T-helper 17 cell (primary cell): Measurements from ENCODE around the gene LCLAT1. TPM values are rescaled to one million over a fixed set of nuclear protein-coding genes. Genes with fewer than 3 reads are reported as not detected.

Experiments used
- ATAC-seq: fragments of 150-1000 bp; cut with Tn5 transposase; 2 replicates; pipeline ENCODE4 v1.10.0; 2021; ENCODE audit warnings: mild to moderate bottlenecking, moderate library complexity
- DNase-seq, 3 donors: peaks; one replicate each; pipeline versions ENCODE4 v3.0.0 to v3.0.0-alpha.2; 2020 to 2021
- H3K9me3 ChIP-seq: one replicate; pipeline ENCODE4 v1.7.0; 2013; ENCODE audit warnings: low read length, mild to moderate bottlenecking; ENCODE audit not compliant: control insufficient read depth, poor library complexity, severe bottlenecking
- H3K27ac Mint-ChIP-seq: one replicate; pipeline ENCODE4 v1.8.0; 2022; ENCODE audit warnings: mild to moderate bottlenecking, moderate library complexity, mixed read lengths
- H3K27me3 Mint-ChIP-seq: one replicate; pipeline ENCODE4 v1.8.0; 2022; ENCODE audit warnings: mixed read lengths
- H3K36me3 Mint-ChIP-seq: one replicate; pipeline ENCODE4 v1.8.0; 2022; ENCODE audit warnings: low read depth, mixed read lengths
- H3K4me1 Mint-ChIP-seq: one replicate; pipeline ENCODE4 v1.8.0; 2022; ENCODE audit warnings: mild to moderate bottlenecking, mixed read lengths
- H3K4me3 Mint-ChIP-seq: one replicate; pipeline ENCODE4 v1.8.0; 2022; ENCODE audit warnings: mild to moderate bottlenecking, moderate library complexity, mixed read lengths
- total RNA-seq, 4 donors: library from RNA in 2 of 4; stranded (reverse) in 2 of 4; gene quantifications; one replicate each; pipeline ENCODE4 v1.2.3 and lab custom pipeline; 2022 to 2026

LCLAT1 gene
- total RNA-seq, 2 donors from 2014 or later, result 6.7 to 18.2 TPM

DNA sequence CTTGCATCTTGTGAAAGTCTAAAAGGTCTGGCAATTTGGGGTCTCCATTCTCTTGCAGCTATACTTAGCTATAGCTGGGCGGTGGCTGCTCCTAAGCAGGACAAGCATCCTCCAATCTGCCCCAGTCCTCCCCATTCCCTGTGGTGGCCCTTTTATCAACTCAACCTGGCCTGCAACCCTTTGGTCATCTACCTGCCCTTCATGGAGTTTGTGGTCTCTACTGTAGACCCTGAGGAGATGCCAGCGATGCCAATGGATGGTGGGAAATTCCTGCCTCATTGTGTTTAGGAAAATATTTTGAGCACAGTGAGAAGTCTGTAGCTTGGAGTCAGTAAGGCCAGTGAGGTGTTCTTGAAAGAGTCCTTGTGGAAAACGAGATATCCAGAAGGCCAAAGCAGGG is 216.8 kb downstream of the LCLAT1 start:
- Mint-ChIP-seq H3K4me1 (no peaks in the 10 kb centered on the region), H3K27me3 (no peaks in the 10 kb centered on the region), H3K4me3 (no peak overlapping the region), H3K27ac (no peak overlapping the region), H3K36me3 (no peaks in the 10 kb centered on the region)
- H3K9me3 ChIP-seq, result no peaks in the 10 kb centered on the region
- DNase-seq (no peak), ATAC-seq (no peak)

DNA sequence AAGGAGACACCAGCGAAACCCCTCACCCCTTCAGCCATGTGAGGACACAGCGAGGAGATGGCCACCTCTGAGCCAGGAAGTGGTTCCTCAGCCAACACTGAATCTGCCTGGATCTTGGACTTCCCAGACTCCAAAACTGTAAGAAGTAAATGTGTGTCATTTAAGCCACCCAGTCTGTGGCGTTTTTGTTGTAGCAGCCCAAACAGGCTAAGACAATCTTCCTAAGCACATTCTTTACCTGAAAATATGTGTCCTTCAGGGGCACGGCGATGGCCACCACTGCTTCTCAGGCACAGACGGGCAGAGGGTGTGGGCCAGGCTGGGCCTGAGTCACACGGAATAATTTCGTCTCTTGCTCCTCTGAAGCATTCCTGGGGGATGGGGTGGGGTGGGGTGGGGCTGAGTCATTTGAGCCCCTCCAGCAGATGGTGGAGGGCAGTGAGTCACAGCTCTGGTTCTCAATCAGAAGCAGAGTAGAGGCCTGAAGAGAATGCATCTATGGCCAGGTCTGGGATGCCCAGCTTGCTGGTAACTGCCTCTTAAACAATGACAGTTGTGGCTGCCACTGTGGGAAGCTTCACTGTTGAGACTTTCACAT is 217.8 kb downstream of the LCLAT1 start:
- no peaks in the 10 kb centered on the region for H3K36me3 Mint-ChIP-seq
- ATAC-seq (no peak), DNase-seq (no peak)

DNA sequence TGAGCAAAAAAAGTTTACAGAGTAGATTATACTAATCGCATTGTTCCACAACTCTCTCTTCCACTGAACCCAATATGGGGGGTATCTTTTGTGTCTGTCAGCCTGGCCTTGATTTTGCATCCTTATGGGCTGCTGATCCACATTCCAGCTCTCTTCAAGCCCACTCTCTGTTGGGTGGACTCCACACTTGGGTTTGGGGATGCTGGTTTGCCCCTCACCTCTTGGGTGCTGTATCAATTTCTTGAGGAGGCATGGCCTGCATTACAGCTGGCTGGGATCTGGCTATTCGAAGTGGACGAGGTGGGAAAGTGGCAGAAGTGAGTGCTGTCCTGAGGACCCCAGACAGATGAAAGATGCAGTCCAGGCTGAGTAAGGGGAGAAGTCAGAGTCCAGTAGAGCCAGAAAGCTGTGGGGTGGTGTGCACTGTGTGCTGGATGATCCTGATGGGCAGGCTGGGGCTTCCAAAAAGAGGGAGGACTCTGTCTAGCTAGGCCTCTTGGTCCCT is 218.8 kb downstream of the LCLAT1 start:
- DNase-seq, result no peak
- Mint-ChIP-seq H3K27me3 (no peaks in the 10 kb centered on the region), H3K4me1 (no peaks in the 10 kb centered on the region), H3K36me3 (no peaks in the 10 kb centered on the region), H3K4me3 (no peak overlapping the region), H3K27ac (no peak overlapping the region)
- H3K9me3 ChIP-seq, result no peaks in the 10 kb centered on the region
- no peak for ATAC-seq

More for the DNA sequence above, 217.8 kb downstream of the LCLAT1 start:
- no peaks in the 10 kb centered on the region for H3K9me3 ChIP-seq
- no peaks in the 10 kb centered on the region for H3K27me3 Mint-ChIP-seq
- H3K27ac Mint-ChIP-seq, result no peak overlapping the region
- no peaks in the 10 kb centered on the region for H3K4me1 Mint-ChIP-seq
- H3K4me3 Mint-ChIP-seq, result no peak overlapping the region

GRCh38 chr2:30666266-30666874 is 219.3 kb downstream of the LCLAT1 start:
- Mint-ChIP-seq H3K4me1 (no peaks in the 10 kb centered on the region), H3K27ac (no peak overlapping the region), H3K4me3 (no peak overlapping the region), H3K36me3 (no peaks in the 10 kb centered on the region), H3K27me3 (no peaks in the 10 kb centered on the region)
- no peak for DNase-seq
- H3K9me3 ChIP-seq, result no peaks in the 10 kb centered on the region
- ATAC-seq, result no peak

DNA sequence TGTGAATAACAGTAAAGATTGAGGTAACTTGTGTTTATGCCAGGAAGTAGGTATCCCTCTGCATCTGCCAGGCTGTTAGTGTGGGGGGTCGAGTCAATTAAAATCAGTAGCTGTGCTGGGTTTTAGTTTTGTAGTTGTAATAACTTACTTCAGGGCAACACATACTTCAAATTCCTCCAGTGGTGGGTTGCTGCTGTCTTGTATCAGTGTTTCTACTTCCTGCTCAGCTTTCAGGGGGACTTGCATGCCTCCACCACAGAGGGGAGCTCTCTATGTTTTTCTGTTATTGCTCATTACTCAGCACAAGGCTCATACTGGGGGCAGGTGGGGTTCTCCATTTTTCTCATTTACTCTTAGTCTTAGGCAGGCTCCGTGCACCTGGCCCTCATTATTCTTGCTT is 223.4 kb downstream of the LCLAT1 start:
- DNase-seq, result no peak

GRCh38 chr2:30673127-30673526 is 226.1 kb downstream of the LCLAT1 start:
- H3K27me3 Mint-ChIP-seq, result peaks cover 13% of the 10 kb centered on the region
- DNase-seq (no peak), ATAC-seq (no peak)
- H3K36me3 Mint-ChIP-seq, result peaks cover 2% of the 10 kb centered on the region
- peaks cover 2% of the 10 kb centered on the region for H3K4me1 Mint-ChIP-seq
- H3K9me3 ChIP-seq, result no peaks in the 10 kb centered on the region
- no peak overlapping the region for H3K4me3 Mint-ChIP-seq
- H3K27ac Mint-ChIP-seq, result no peak overlapping the region

More for the DNA sequence above, 223.4 kb downstream of the LCLAT1 start:
- H3K9me3 ChIP-seq, result no peaks in the 10 kb centered on the region
- Mint-ChIP-seq H3K27me3 (peaks cover 13% of the 10 kb centered on the region), H3K36me3 (peaks cover 2% of the 10 kb centered on the region), H3K4me3 (no peak overlapping the region), H3K4me1 (peaks cover 2% of the 10 kb centered on the region), H3K27ac (no peak overlapping the region)
- no peak for ATAC-seq

- Mint-ChIP-seq H3K4me3 (no peak overlapping the region), H3K27ac (no peak overlapping the region), H3K4me1 (peaks cover 4% of the 10 kb centered on the region), H3K27me3 (peaks cover 13% of the 10 kb centered on the region), H3K36me3 (peaks cover 2% of the 10 kb centered on the region)
- H3K9me3 ChIP-seq, result no peaks in the 10 kb centered on the region
- ATAC-seq (no peak), DNase-seq (no peak)
These were observed 228.7 kb downstream of the LCLAT1 start for GRCh38 chr2:30675758-30676157.

- no peaks in the 10 kb centered on the region for H3K9me3 ChIP-seq
- Mint-ChIP-seq H3K4me1 (peaks cover 4% of the 10 kb centered on the region), H3K27ac (no peak overlapping the region), H3K36me3 (peaks cover 2% of the 10 kb centered on the region), H3K27me3 (peaks cover 12% of the 10 kb centered on the region), H3K4me3 (no peak overlapping the region)
- DNase-seq (no peak), ATAC-seq (no peak)
These were observed 230.2 kb downstream of the LCLAT1 start for GRCh38 chr2:30677231-30677630.

DNA sequence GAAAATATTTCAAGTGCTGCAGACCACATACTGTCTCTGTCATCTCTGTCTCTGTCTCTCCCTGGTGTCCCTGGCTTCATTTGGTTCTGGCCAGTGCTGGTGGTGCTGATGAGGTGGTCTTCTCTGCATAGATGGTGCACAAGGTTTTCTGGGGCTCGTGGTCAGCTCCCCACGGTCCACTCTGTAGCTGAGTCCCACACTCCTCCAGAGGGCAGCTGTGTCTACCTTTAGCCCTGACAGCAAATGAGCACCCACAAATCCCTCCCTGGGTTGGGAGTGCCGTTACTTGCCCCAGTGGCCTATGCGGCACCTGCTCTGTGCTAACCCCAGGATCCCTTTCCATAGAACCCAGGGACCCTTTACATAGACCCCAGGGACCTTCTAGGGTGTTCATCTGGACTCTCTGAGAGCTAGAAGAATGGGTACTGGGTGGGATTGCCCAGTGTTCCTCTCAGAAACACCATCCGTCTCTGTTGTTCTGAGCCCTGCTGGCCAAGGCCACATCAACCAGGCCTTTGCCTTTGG is 230.9 kb downstream of the LCLAT1 start:
- ATAC-seq (no peak), DNase-seq (no peak)
- H3K27ac Mint-ChIP-seq, result no peak overlapping the region
- peaks cover 4% of the 10 kb centered on the region for H3K4me1 Mint-ChIP-seq
- no peaks in the 10 kb centered on the region for H3K9me3 ChIP-seq
- H3K36me3 Mint-ChIP-seq, result peaks cover 2% of the 10 kb centered on the region
- peaks cover 9% of the 10 kb centered on the region for H3K27me3 Mint-ChIP-seq
- H3K4me3 Mint-ChIP-seq, result no peak overlapping the region

DNA sequence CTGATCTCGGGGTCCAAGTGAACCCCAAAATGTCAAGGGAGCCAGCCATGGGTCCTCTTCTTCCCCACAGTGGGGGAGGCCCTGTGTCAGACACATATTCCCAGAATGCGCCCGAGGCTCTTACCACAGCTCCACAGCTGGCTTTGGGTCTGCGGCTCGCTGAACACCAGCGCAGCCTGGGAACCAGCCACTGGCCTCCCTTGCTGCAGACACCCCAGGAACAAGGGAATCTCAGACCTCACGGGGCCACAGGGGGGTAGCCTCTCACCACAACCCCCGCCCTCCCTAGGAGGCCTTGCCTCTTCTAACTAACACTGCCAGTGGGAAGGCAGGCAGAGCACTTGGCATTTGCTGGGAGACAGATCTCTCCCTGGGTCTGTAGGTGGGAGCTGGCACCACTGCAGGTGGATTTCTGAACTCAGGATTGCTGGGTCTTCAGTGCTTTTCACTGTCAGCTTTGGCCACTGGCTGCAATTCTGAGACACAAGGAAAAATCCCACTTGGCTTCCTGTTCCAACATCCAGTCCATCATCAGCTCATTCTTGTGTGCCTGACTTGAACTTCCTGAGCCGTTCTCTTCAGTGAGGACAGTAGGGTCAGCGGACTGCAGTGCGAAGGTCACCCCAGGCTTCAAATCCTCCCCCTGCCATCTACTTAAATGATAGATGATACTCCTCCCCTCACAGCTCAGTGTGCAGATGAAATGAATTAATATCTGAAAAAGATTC is 231.5 kb downstream of the LCLAT1 start:
- Mint-ChIP-seq H3K4me1 (peaks cover 4% of the 10 kb centered on the region), H3K27ac (no peak overlapping the region)
- DNase-seq, result no peak

GRCh38 chr2:30679426-30680088 is 232.5 kb downstream of the LCLAT1 start:
- Mint-ChIP-seq H3K27ac (no peak overlapping the region), H3K27me3 (peaks cover 5% of the 10 kb centered on the region), H3K4me1 (peaks cover 4% of the 10 kb centered on the region), H3K36me3 (peaks cover 2% of the 10 kb centered on the region), H3K4me3 (no peak overlapping the region)
- ATAC-seq, result peak; percentile 73
- DNase-seq, result no peak
- H3K9me3 ChIP-seq, result no peaks in the 10 kb centered on the region

More for the DNA sequence above, 231.5 kb downstream of the LCLAT1 start:
- no peak for ATAC-seq
- peaks cover 6% of the 10 kb centered on the region for H3K27me3 Mint-ChIP-seq
- no peak overlapping the region for H3K4me3 Mint-ChIP-seq
- peaks cover 2% of the 10 kb centered on the region for H3K36me3 Mint-ChIP-seq
- H3K9me3 ChIP-seq, result no peaks in the 10 kb centered on the region

DNA sequence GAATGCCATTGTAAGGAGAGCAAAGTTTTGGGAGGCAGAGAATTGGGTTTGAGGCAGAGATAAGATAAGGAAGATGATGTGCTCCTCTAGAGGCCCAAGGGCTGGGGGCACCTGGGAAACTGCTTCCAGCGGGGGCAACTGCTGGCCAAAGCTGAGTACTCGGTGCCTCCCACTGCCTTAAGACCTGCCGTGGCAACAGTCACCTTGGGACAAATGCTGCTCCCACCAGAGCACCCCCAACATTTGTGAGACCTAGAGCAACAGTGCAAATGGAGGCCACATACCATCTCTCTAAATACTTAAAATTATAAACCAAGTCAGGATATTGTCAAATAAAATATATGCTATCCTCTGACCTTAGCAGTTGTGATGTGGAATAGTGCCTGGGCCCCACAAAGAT is 233.1 kb downstream of the LCLAT1 start:
- no peak overlapping the region for H3K27ac Mint-ChIP-seq
- H3K4me1 Mint-ChIP-seq, result peaks cover 2% of the 10 kb centered on the region
- no peaks in the 10 kb centered on the region for H3K36me3 Mint-ChIP-seq
- DNase-seq, result no peak
- no peaks in the 10 kb centered on the region for H3K9me3 ChIP-seq
- peaks cover 5% of the 10 kb centered on the region for H3K27me3 Mint-ChIP-seq
- ATAC-seq, result no peak
- no peak overlapping the region for H3K4me3 Mint-ChIP-seq

GRCh38 chr2:30681022-30681421 is 234.0 kb downstream of the LCLAT1 start:
- DNase-seq, result no peak
- H3K9me3 ChIP-seq, result no peaks in the 10 kb centered on the region
- Mint-ChIP-seq H3K36me3 (no peaks in the 10 kb centered on the region), H3K27me3 (peaks cover 5% of the 10 kb centered on the region), H3K27ac (no peak overlapping the region), H3K4me1 (peaks cover 2% of the 10 kb centered on the region), H3K4me3 (no peak overlapping the region)
- ATAC-seq, result no peak
